ENCODE data around the gene MRM2. TPM values are rescaled to one million over a fixed set of nuclear protein-coding genes. Genes with fewer than 3 reads are reported as not detected.
A peak's percentile ranks its signal among the peaks of the same experiment; 100 is the strongest.
"Not testable (repeated sequence)": the region's sequence is repeated elsewhere in the genome, so short reads cannot be mapped to it uniquely, and the experiment has no call there.

Gene MRM2
- total RNA-seq, 1 donor from 2014 or later: 12.2 TPM

GRCh38 chr7:2269089-2269990, 27.3 kb upstream of the MRM2 start:
- DNase-seq (ENCODE audit: low spot score): not testable (repeated sequence)

GRCh38 chr7:2266911-2267310, 24.9 kb upstream of the MRM2 start:
- no peak for ATAC-seq
- DNase-seq (ENCODE audit: low spot score): no peak

More at GRCh38 chr7:2269089-2269990, 27.3 kb upstream of the MRM2 start:
- ATAC-seq: peak; percentile 21

- DNase-seq (ENCODE audit: low spot score): no peak
- ATAC-seq: no peak
Measured at GRCh38 chr7:2264158-2264557, 22.2 kb upstream of the MRM2 start.

GRCh38 chr7:2263176-2263575, 21.2 kb upstream of the MRM2 start:
- ATAC-seq: no peak
- no peak for DNase-seq (ENCODE audit: low spot score)

- no peak for ATAC-seq
- no peak for DNase-seq (ENCODE audit: low spot score)
Measured at GRCh38 chr7:2261611-2262010, 19.6 kb upstream of the MRM2 start.

- ATAC-seq: no peak
- DNase-seq (ENCODE audit: low spot score): no peak
Measured at GRCh38 chr7:2260820-2261219, 18.8 kb upstream of the MRM2 start.

GRCh38 chr7:2259480-2259879, 17.5 kb upstream of the MRM2 start:
- DNase-seq (ENCODE audit: low spot score): no peak
- no peak for ATAC-seq

GRCh38 chr7:2258661-2259365, 16.8 kb upstream of the MRM2 start:
- DNase-seq (ENCODE audit: low spot score): no peak
- no peak for ATAC-seq

- DNase-seq (ENCODE audit: low spot score) (no peak), ATAC-seq (no peak)
Measured at GRCh38 chr7:2257651-2258050, 15.6 kb upstream of the MRM2 start.

- DNase-seq (ENCODE audit: low spot score): no peak
- ATAC-seq: no peak
Measured at GRCh38 chr7:2257046-2257551, 15.1 kb upstream of the MRM2 start.

GRCh38 chr7:2256306-2257045, 14.5 kb upstream of the MRM2 start:
- no peak for ATAC-seq
- no peak for DNase-seq (ENCODE audit: low spot score)

GRCh38 chr7:2255145-2256139, 13.4 kb upstream of the MRM2 start:
- ATAC-seq (no peak), DNase-seq (ENCODE audit: low spot score) (no peak)

- ATAC-seq (no peak), DNase-seq (ENCODE audit: low spot score) (no peak)
Measured at GRCh38 chr7:2254429-2255144, 12.6 kb upstream of the MRM2 start.

- ATAC-seq (no peak), DNase-seq (ENCODE audit: low spot score) (no peak)
Measured at GRCh38 chr7:2253525-2254244, 11.7 kb upstream of the MRM2 start.

- DNase-seq (ENCODE audit: low spot score) (no peak), ATAC-seq (no peak)
Measured at GRCh38 chr7:2253021-2253420, 11.0 kb upstream of the MRM2 start.

GRCh38 chr7:2251841-2252771, 10.1 kb upstream of the MRM2 start:
- DNase-seq (ENCODE audit: low spot score) (no peak), ATAC-seq (no peak)

GRCh38 chr7:2251381-2251780, 9.4 kb upstream of the MRM2 start:
- DNase-seq (ENCODE audit: low spot score) (no peak), ATAC-seq (no peak)
